Activated CD4-positive, alpha-beta T cell treated with anti-CD3 and anti-CD28 coated beads, Interleukin-2, amount 50 U/mL, for 48 hours (primary cell): ENCODE results near the gene UCP3.

Experiments
- DNase-seq, 2 experiments: peaks; one replicate each; pipeline ENCODE4 v3.0.0-alpha.2; 2020

UCP3 gene

DNA sequence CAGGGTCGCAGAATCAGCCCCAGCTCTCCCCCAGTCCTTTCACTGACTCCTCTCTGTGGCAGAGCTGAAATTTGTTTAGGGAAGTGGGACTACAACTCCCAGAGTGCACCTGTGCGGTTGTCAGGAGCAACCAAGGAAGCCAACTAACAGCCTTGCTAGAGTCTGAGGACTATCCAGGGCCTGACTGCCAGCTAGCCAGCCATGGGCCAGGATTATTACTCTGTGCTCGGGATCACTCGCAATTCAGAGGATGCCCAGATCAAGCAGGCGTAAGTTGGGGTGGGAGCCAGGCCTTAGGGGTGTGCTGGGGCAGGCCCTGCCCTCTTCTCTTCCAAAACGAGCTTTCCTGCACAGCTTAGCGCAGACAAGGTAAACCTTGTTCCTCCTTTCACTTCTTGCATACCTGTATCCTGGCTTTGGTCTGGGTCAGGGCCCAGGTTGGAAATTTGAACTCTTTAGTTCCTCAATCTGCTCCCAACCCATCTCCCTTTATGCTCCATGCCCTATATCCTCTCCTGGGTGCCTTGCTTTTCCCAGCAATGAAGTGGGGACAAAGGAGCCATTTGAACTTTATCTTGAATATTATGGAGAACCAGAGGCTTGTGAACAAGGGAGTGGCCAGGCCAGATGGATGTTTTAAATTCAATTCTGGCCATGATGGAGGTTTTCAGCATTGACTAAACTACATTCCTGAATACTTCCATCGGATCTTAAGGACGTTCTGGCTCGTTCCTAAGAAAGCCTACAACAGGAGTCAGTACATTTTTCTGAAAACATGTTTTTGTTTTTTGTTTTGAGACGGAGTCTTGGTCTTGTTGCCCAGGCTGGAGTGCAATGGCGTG lies 57.8 kb downstream of the UCP3 start, which contains the start of gene DNAJB13:
Gene DNAJB13 (plus strand): TSS at position 158 of the 842 bp plus-strand sequence. CDS start 44 bp downstream, at position 202.
- no peak for DNase-seq
